SK-N-SH treated with all-trans-retinoic acid at 6 μM for 48 hours (cell line): ENCODE measurements around the gene LSAMP.

Experiments used
- BACH2 ChIP-seq: fragments of 250-450 bp; sonication (Bioruptor Pico); IDR thresholded peaks from 2 replicates; pipeline ENCODE4 v1.9.0; 2021; ENCODE audit warnings: mild to moderate bottlenecking, borderline replicate concordance
- CREB5 ChIP-seq: fragments of 250-450 bp; sonication (Bioruptor Pico); IDR thresholded peaks from 2 replicates; pipeline ENCODE4 v1.5.1; 2020; ENCODE audit warnings: low read depth, mild to moderate bottlenecking, moderate library complexity
- CSDC2 ChIP-seq: fragments of 250-450 bp; sonication (Bioruptor Pico); IDR thresholded peaks from 2 replicates; pipeline ENCODE4 v1.5.0; 2020; ENCODE audit warnings: mild to moderate bottlenecking, moderate library complexity
- CSRNP3 ChIP-seq: fragments of 250-450 bp; sonication (Bioruptor Pico); IDR thresholded peaks from 2 replicates; pipeline ENCODE4 v1.5.1; 2021; ENCODE audit warnings: mild to moderate bottlenecking, moderate library complexity
- PATZ1 ChIP-seq: fragments of 250-450 bp; sonication (Bioruptor Pico); IDR thresholded peaks from 2 replicates; pipeline ENCODE4 v1.8.0; 2020; ENCODE audit warnings: mild to moderate bottlenecking, moderate library complexity, borderline replicate concordance
- POU6F1 ChIP-seq: fragments of 250-450 bp; sonication (Bioruptor Pico); IDR thresholded peaks from 2 replicates; pipeline ENCODE4 v1.8.0; 2021; ENCODE audit warnings: low read depth, mild to moderate bottlenecking, moderate library complexity, borderline replicate concordance
- RARB ChIP-seq: fragments of 250-450 bp; sonication (Bioruptor Pico); IDR thresholded peaks from 2 replicates; pipeline ENCODE4 v1.8.0; 2021; ENCODE audit warnings: mild to moderate bottlenecking, moderate library complexity
- TCF4 ChIP-seq: fragments of 250-450 bp; sonication (Bioruptor Pico); IDR thresholded peaks from 2 replicates; pipeline ENCODE4 v1.8.0; 2021; ENCODE audit warnings: mild to moderate bottlenecking, moderate library complexity, borderline replicate concordance
- TSHZ2 ChIP-seq: fragments of 250-450 bp; sonication (Bioruptor Pico); IDR thresholded peaks from 2 replicates; pipeline ENCODE4 v1.5.0; 2020; ENCODE audit warnings: mild to moderate bottlenecking, moderate library complexity
- ZC3H10 ChIP-seq: fragments of 250-450 bp; sonication (Bioruptor Pico); IDR thresholded peaks from 2 replicates; pipeline ENCODE4 v1.5.1; 2021; ENCODE audit warnings: mild to moderate bottlenecking, moderate library complexity
- ZFP30 ChIP-seq: fragments of 450-650 bp; formaldehyde crosslinking; IDR thresholded peaks from 2 replicates; pipeline ENCODE4 v1.5.0; 2022; ENCODE audit warnings: mild to moderate bottlenecking, moderate library complexity
- ZNF70 ChIP-seq: fragments of 450-650 bp; formaldehyde crosslinking; IDR thresholded peaks from 2 replicates; pipeline ENCODE4 v1.5.0; 2020; ENCODE audit warnings: mild to moderate bottlenecking, moderate library complexity
- ZNF8 ChIP-seq: fragments of 450-650 bp; formaldehyde crosslinking; IDR thresholded peaks from 2 replicates; pipeline ENCODE4 v1.5.0; 2020; ENCODE audit warnings: mild to moderate bottlenecking, moderate library complexity

- TF ChIP-seq PATZ1 (CRISPR knock-in tag) (no peak), RARB (CRISPR knock-in tag) (no peak), TSHZ2 (CRISPR knock-in tag) (no peak), CREB5 (no peak), ZFP30 (no peak), TCF4 (CRISPR knock-in tag) (no peak), POU6F1 (CRISPR knock-in tag) (no peak), ZNF8 (CRISPR knock-in tag) (no peak), CSRNP3 (CRISPR knock-in tag) (no peak), ZC3H10 (CRISPR knock-in tag) (no peak), CSDC2 (CRISPR knock-in tag) (no peak), ZNF70 (no peak), BACH2 (no peak)
Observed at GRCh38 chr3:116449546-116450350, 4.5 kb upstream of the LSAMP start.
